Hepatocyte (in vitro differentiated cells): Measurements from ENCODE around the gene CIDEB.

Experiments
- CTCF ChIP-seq: fragments of 200-600 bp; sonication (generic); IDR thresholded peaks from 2 replicates; pipeline ENCODE4 v1.5.1; 2016; ENCODE audit warnings: antibody characterized with exemption, mild to moderate bottlenecking; ENCODE audit not compliant: poor library complexity
- EZH2 ChIP-seq: fragments of 200-600 bp; sonication (generic); IDR thresholded peaks from 2 replicates; pipeline ENCODE4 v1.6.1; 2016; ENCODE audit warnings: antibody characterized with exemption, mild to moderate bottlenecking, borderline replicate concordance
- EZH2phosphoT487 ChIP-seq: fragments of 200-600 bp; sonication (generic); IDR thresholded peaks from one replicate; pipeline ENCODE4 v1.6.1; 2018; ENCODE audit warnings: antibody characterized with exemption, mild to moderate bottlenecking, low read depth, moderate library complexity; ENCODE audit not compliant: unreplicated experiment, severe bottlenecking

GRCh38 chr14:24260026-24260779, 47.6 kb downstream of the CIDEB start:
- no peak for TF ChIP-seq CTCF
- no peak for TF ChIP-seq EZH2
- no peak for TF ChIP-seq EZH2phosphoT487
